Inflammatory macrophage treated with lipopolysaccharide for 4 hours (primary cell): ENCODE measurements around the gene BEND3.
"Not testable (repeated sequence)": the region's sequence is repeated elsewhere in the genome, so short reads cannot be mapped to it uniquely, and the experiment has no call there.

Source experiments
- DNase-seq: peaks from one replicate; pipeline ENCODE4 v3.0.0-alpha.2; 2020

The BEND3 gene

DNA sequence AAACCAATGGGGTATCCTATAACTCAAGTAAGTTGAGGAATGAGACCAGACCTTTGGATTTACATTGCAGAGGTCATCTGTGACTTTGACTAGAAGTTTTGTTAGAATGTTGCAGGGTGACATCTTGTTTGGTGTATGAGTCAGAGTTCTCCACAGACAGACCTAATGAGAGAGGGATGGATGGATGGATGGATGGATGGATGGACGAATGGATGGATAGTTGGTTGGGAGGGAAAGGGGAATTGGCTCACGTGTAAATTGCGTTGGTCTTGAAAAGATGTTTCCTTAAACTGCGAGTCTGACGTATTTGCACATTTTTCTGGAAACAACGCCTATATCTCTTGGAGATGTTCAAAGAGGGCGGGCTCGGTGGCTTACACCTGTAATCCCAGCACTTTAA is 88.3 kb downstream of the BEND3 start:
- no peak for DNase-seq

DNA sequence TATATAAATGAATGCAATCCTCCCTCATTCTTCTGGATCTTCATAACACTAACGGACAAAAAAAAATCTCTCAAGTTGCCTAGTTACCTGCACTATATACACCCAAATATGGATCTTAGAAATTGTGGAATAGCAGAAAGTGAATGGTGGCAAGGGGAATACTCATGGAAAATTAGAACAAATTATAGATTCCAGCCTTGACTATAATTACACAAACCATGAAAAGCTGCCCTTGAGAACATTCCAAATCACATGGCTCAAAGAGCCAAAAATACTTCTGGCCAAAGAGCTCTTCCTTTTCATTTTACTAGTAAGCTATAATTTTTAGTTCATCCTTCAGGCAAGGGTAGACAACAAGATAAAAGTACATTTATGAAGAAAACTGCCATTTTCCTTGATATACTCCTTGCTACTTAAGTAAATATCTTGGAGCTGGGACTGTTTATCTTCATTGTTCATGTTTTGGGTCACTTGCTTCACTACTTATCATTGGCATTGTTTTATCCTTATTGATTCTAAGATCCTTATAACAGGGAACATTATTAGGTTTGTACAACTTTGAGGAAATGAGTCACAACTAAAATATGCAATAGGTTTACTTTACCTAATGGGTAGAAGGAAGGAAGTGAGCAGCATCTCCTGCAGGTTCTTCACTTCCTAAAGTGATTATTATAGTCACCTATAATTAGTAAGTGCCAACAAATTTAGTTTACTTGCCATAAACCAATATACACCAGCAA is 93.7 kb downstream of the BEND3 start:
- no peak for DNase-seq

DNA sequence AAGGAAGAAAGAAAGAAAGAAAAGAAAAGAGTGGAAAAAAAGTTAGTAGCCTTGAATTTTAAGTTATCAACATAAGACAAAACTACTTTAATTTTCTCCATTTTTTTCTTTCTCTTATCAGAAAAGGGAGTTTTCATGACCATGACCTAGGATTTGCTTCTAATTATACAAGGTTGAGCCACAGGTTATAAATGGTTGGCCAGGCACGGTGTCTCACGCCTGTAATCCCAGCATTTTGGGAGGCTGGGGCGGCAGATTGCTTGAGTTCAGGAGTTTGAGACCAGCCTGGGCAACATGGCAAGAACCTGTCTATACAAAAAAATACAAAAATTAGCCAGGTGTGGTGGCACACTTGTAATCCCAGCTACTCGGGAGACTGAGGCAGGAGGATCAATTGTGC is 95.1 kb downstream of the BEND3 start:
- no peak for DNase-seq

DNA sequence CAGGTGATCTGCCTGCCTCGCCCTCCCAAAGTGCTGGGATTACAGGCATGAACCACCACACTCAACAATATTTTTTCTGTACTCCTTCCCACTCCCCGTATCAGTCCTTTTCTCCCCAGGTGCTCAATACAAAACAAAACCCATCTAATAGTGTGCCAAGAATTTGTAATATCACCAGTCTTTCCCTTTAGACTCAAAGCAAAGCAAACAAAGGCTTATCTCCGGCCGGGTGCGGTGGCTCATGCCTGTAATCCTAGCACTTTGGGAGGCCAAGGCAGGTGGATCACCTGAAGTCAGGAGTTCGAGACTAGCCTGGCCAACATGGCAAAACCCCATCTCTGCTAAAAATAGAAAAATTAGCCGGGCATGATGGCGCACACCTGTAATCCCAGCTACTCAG is 95.7 kb downstream of the BEND3 start:
- DNase-seq = not testable (repeated sequence)

DNA sequence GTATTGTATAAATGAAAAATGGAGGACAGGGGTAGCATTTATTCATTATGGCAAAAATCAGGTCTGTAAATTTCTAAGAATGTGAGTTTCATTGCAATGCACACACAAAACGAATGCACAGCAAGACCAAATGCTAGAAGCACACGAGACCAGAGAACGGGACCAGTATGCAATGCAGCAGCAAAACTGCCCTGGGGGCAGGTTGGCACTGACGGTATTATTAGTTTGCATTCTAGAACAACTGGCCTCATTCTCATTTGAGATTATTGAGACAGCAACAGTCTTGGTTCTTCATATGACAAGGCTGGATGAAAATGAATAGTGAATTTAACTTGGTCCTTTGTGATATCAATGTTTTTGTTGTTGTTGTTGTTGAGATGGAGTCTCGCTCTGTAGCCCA is 96.3 kb downstream of the BEND3 start:
- DNase-seq = no peak
